IPS DF 19.7 (cell line): Measurements from ENCODE around the gene BCCIP.
A peak's percentile ranks its signal among the peaks of the same experiment; 100 is the strongest.

Source experiments
- DNase-seq: peaks from one replicate; pipeline ENCODE4 v3.0.0-alpha.2; 2013; ENCODE audit warnings: low read depth, low spot score

Gene BCCIP

DNA sequence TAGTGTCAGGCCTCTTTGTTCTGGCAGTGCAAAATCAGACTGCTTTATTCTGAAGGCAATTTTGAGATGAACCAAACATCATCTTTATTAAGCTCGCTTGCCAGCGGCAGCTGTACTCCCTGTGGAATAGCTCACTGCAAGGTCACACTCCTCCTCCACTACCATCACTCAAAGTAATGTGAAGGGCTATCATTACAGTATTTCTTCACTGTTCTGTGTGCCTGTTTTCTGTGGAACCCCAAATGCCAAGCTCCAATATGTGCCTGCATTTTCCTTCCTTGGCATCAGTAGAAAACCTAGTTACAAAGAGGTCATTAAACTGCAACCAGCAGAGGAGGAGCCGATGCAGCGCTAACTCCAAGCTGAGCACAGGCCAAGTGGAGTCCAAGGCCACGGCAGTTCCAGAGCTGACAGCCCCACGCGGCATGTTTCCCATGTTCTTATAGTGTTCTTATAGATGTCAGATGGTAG lies 21.4 kb downstream of the BCCIP start:
- no peak for DNase-seq

DNA sequence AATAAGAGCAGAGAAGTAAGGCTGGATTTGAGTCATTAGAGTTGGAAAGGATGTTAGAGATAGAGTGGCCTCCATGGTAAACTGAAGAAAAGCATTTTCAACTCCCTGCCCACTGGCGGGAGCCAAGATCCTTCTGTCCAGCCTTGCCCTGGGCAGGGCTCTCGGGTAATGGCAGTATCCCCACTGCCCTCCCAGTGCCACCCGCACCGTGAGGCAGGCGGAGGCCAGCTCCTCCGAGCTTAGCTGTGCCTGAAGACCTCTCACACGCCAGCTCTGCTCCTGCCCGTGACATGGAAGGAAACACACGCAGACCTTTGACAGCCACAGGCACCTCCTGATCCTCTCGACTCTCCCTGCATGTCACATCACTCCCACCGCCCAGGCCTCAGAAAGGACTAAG lies 22.3 kb downstream of the BCCIP start:
- no peak for DNase-seq

DNA sequence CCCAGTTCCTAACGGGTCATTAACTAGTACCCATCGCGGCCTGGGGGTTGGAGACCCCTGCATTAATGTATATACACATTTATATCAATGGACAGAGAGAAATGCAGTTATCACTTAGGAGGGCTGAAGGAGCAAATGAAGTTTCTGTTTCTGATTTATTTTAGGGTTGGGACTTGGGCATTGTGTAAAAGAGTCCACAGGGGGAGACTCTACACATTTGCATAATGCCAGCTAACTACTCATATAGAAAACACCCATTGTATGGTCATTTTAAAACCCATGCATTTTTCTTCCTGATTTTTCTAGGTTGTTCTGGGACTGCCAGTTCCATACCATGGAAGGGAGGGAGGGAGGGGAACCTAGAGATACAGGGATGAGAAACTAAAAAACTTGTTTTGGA lies 23.5 kb downstream of the BCCIP start:
- DNase-seq: no peak

DNA sequence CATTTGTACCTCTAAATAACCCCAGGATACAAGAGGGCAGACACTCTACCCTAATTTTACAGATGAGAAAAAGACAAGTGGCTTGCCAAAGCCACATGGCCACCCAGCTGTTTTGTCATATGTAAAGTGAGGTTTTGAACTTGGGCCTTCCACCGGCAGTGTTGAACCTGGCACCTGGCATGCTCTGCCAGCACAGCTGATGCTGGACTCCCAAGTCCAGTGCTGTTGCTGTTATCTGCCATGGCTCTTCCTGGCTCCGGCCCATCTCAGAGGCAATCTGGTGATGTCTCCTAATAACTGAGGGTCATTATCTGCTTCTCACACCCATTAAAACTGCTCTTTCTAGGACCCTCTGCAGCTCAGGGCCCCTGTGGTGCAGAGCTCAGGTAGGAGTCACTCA lies 25.0 kb downstream of the BCCIP start:
- DNase-seq: no peak

DNA sequence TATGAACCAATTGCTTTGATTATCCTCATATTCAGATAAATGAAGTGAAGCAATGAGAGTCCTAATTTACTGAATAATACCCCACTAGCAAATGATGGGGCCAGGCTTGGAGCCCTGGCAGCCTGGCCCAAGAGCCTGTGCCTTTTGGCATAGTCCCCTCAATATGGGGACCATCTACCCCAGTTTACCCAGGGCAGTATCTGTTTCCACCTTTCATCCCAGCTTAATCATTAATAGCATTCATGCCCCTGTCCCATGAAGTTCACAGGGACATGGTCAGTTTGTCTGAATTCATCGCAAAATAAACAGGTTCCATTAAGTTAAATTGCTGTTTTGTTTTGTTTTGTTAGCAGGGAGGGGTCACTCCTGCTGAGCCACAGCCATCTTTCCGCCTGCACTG lies 25.5 kb downstream of the BCCIP start:
- DNase-seq: no peak

DNA sequence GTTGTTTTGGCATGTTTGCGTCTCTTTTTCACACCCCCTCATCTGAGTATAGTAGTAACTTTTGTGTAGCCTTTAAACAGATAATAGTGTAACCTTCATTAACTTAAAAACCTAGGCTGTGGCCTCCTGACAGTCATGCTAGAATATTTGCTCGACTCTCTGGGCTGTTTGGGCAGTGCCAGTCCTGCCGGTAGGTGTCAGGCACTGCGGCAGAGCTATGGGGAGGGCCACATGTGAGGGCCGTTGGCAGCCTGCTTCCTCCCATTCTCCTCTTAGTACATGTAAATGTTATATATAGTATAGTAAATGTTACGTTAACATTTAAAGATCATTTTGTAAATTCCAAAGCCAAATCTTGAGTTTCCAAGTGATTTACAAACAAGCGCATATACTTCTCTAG lies 26.1 kb downstream of the BCCIP start:
- DNase-seq: no peak

DNA sequence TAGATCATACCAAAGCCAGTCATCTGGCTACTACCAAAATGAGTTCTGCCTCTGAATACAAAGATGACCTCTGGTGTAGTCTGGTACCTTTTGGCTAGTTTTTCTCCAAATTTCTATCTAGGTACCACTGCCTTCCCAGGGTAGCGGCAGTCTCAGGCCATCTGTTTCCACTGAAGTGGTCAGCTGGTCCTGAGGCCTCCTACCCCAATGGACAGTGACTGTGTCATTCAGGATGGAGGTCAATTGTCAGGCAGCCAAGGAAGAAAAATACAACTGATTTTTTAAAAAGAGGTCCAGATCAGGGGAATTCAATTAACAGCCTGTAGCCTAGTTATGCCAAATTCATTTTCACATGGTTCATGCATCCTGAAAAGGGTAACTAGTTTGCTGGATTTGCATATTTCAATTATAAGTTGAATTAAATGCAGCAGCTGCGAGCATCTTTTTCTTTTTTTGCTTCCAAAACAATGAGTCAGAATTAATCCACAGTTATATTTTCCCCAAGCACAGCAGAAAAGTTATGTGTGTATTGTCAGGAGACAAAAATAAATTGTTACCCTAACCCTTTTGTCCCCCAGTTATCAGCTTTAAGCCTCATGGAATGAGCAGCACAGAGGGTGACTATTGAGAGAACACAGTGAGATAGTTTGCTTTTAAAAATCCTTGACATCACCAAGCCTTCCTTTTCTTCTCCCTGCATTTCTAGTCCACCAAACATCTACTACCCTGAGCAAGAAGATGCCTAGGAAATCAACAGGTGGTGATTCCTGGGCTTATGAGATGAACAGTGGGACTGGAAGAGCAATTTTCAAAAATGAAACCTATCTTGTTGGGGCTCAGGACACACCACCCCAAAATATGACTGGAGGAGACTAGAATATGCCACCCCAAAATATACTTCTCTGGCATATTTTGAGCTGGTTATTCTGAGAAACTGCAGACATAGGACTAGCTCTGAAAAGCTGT lies 27.7 kb downstream of the BCCIP start:
- no peak for DNase-seq

DNA sequence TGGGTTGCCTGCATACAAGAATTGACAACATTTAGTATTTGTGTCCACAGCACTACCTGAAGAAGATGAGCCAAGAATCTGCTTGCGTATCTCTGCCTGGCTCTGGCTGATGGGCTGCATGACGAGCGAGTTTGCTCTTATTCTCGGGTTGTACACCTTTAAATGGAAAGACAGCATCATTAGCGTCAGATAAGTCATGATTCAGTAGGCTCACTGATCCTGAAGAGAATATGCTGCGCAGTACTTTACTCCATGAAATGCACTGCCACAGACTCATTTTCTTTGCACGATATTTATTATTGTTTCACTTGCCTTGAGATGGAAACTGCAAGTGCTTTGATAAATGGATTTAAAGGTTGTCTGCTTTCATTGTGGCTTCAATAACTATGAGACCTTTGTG lies 29.1 kb downstream of the BCCIP start:
- no peak for DNase-seq

DNA sequence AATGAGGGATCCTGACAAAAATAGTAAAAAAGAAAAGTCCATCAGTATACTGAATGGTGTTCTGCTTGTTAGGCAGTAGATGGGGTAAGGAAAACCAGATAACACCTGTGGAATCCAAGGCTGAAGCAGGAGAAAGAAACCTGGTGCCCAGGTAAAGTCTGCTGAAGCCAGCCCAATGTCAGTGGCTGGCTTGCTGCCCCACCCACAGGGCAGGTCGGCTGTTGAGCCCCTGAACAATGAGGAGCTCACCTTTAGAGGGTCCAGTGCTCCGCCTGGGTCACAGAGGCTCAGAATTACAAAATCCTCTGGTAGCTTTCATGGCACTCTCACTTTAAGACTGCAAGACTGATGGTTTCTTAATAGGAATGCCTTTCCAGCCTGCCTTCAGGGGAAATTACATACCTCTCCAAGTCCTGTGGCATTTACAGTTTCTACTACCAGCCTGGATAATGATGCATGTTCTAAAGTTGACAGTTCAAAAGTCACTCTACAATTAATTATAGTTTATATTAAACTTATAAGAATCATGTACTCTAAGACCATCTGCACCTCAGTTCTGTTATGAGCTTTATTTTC lies 33.9 kb downstream of the BCCIP start:
- no peak for DNase-seq

DNA sequence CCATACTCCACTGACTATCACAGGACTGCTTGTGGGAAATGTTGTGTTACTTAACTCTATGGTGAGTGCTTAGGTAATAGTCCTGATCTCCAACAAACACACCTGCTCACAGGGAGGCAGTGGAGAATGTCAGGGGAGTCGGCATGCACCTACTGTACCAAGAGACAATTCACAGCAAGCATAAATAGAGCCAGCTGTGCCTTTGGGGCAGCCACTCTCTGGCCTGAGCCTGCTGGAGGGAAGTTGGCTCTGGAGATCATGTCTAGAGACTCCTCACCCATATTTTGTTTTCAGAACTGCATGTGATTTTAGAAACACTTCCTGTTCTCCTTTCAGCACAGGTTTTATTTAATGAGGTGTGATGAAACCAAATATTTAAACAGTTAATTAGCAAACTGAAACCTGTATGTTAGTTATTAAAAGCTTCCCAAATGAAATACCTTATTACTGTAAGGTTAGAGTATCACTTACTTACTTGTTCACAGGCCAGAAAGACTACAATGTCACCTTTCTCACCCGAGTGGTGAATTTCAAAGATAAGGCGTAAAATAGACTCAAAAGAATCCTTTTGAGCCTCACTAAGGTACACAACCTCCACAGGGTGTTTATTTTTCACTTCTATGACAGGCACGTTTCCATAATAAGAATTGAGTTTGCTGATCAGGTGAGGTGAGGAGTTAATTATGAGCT lies 35.9 kb downstream of the BCCIP start:
- no peak for DNase-seq

DNA sequence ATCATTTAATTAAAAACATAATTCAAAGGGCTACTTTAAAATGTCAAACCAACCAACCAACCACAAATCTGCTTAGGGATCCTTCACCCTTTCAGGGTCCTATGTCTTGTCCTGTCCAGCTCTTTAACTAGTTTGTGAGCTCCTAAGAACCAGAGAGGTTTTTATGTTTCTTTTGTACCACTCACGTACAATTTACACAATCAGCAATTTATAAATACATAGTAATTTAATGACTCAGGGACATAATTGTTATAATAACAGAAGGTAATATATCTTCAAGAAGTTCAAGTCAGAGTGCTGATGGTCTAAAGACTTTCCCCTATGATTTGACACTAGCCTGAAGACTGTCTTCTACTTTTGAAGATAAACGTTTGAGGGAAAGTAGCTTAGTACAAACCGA lies 41.8 kb downstream of the BCCIP start:
- DNase-seq: no peak

DNA sequence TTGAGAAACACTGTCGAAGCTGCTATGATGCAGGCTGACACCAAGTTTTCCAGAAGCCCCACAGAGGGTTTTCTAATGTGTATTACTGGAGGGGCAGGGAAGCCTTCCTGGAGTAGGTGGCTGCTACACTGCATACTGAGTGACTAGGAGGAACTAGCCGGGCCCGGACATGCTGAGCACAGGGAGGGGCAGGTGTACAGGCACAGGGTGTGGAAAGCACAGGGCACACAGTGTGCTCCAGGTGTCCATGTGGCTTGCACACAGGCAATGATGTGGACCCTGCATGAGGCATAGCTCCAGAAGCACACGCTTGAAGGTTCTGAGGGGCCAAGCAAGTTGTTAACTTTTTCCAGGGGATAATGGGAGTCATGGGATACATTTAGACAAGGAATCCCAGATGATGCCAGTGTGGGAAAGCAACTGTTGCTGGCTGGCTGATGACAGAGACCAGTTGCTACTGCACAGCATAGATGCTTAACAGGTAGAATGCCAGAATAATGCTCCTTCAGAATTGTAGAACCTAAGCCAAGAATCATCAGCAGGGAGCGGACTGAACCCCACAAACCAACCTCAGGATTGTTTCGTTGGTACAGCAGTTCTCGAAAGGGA lies 43.2 kb downstream of the BCCIP start:
- DNase-seq: no peak

DNA sequence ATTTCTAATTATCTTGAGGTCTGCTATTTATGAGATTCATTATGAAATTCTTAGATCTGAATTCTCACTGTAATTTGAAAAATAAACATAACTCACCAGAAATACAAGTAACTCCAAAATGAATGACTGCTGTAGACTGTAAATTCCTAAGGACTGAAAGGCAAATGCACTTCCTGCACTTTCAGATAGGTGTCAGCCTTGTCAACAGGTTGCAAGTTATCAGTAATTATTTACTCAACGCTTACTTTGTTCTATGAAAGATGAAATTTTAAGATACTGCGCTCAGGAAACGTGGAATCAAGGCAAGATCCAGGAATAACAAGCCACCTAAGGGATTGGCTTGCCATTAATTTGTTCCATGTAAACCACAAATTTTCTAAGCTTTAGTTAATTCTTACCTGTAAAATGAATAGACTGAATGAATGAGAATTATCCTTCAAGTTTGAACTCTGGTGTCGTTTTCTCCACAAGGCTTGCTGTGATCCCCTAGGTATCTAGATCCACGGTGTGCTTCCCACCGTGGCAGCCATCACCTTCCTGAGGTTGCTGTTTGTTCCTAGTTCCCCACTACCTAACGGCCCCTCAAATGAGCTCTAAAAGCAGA lies 45.1 kb downstream of the BCCIP start:
- peak; percentile 12 for DNase-seq

DNA sequence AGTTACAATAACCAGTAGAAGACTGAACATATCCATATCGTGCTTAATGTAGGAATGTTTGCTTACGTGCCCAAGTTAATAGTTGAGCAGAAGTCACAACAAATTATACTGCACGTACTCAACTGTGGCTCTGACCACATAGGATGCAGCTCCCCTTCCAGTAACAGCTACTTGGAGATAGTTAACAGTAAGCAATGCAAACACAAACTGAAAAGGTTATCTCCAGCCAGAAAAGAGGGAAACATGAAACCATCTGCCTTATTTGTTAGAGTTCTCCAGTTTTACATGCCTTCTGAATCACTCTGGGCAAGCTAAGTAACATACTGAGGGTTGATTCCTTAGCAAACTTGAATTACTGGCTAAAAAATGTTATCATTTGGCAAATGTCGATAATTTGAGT lies 48.0 kb downstream of the BCCIP start:
- no peak for DNase-seq

DNA sequence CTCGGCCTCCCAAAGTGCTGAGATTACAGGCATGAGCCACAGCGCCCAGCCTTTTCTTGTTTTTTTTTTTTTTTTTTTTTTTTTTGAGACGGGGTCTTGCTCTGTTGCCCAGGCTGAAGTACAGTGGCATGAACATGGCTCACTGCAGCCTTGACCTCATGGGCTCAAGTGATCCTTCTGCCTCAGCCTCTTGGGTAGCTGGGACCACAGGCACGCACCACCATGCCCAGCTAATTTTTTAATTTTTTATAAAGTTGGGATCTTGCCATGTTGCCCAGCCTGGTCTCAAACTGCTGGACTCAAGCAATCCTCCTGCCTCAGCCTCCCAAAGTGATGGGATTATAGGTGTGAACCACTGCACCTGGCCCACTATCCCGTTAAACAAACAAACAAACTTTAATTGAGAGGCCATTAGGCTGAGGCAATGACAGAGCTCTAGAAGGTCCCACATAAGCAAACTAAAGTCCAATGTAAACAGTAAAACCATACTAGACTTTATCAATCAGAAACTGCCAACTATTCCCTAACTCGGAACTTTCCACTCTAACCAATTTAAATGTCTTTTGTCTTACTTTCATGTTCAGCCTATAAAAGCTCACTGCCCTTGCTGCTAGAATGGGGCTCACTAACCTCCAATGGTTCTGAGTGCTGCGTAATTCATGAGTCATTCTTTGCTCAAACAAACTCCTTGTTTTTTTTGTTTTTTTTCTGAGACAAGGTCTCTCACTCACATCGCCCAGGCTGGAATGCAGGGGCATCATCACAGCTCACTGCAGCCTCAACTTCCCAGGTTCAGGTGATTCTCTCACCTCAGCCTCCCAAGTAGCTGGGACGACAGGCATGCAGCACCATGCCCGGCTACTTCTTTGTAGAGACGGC lies 55.9 kb downstream of the BCCIP start:
- DNase-seq: no peak

DNA sequence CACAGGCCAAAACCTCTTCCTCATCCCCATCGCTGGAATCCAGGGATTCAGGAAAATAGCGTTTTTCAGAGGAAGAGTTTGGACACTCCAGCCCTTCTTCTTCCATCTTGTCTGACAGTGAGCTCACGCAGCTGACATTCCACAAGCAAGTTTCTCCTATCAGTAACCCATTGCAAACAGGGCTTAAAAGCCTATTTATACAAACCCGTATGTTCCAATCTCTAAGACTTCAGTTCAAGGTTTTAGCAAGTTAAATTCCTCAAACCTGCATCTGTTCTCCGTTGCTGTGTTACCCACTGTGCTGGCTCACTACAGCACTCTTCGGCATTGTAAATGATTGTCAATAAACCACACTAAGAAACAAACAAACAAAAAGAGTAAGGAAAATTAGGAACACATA lies 57.4 kb downstream of the BCCIP start:
- DNase-seq: no peak

DNA sequence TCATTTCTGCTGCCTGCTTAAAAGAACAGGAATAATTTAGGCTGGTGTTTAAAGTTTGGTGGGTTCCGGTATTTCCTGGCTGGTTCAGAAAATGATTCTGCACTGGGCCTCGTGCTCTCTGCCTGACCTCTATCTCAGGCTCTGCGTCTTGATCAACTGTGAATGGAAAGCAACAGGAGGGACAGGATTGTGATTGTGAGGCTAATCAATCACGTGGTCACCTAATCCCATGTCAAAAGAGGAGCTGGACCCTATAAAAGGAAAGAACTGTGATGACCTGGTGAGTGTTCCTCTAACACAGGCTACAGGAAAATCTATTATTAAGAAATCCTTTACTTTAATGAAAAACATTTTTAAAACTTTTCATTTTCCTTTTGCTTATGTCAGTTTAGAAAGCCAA lies 57.8 kb downstream of the BCCIP start, which contains the start of gene DHX32:
Gene DHX32, minus strand, starts transcription at position 101 of the 400 bp plus-strand sequence. CDS start 468 bp downstream, outside the sequence.
- DNase-seq: peak; percentile 87

DNA sequence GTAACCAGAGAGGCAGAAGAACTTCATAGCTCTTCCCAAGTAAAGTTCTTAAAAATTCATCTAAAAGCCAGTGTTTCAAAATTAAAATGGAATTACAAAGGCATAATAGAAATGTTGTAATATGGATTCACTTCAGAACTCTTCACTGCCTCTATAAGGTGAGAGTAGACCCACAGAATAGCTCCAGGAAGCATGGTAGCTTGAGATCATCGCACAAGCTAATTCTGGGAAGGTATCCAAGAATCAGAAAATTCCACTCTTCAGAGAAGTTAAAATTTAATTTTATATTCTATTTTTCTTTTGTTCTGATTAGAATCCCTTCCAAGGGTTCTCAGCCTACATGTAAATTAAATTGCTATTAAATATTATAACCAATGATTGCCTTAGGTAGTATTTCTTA lies 59.2 kb downstream of the BCCIP start:
- no peak for DNase-seq

DNA sequence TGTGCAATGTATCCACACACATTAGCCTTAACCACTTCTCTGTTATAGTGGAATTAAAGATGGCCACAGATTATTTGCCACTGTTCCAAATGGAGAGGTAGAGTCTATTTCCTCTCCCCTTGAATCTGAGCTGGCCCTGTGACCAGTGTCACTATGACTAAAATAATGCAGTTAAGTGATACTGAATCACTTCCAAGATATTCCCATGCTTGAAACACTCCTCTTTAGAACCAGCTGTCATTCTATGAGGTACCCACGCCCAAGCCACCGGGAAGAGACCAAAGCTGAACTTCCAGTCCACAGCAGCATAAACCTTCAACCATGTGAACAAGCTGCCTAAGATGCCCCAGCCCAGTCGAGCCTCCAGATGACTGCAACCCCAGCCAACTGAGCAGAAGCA lies 59.9 kb downstream of the BCCIP start:
- DNase-seq: no peak
